Myocyte (in vitro differentiated cells): ENCODE data around the gene SDR42E2. TPM values are rescaled to one million over a fixed set of nuclear protein-coding genes. Genes with fewer than 3 reads are reported as not detected.
"Not testable (repeated sequence)": the region's sequence is repeated elsewhere in the genome, so short reads cannot be mapped to it uniquely, and the experiment has no call there.

ENCODE experiments used
- DNase-seq: peaks from one replicate; pipeline ENCODE4 v3.0.0-alpha.2; 2012; ENCODE audit warnings: low read depth
- total RNA-seq: library from RNA; depleted of rRNA; stranded (reverse); fragments of >200 nt; gene quantifications from 2 replicates; pipeline ENCODE4 v1.2.3, GENCODE V29; 2014

SDR42E2 gene
- total RNA-seq, 1 donor from 2014 or later: not detected

DNA sequence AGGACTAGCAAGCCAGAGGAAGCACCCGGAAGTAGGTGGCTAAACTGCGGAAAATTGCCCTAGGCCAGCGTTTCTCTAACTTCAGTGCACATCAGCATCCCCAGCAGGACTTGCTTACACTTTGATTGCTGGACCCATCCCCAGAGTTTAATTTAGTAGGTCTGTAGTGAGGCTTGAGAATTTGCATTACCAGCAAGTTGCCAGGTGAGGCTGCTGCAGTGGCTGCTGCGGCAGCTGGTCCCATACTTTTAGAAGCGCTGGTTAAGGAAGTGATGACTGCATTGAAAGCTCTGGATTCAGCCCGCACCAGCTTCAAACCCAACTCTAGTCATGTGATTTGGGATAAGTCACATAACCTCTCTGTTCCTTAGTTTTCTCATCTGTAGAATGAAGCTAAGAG, 48.0 kb downstream of the SDR42E2 start:
- no peak for DNase-seq

DNA sequence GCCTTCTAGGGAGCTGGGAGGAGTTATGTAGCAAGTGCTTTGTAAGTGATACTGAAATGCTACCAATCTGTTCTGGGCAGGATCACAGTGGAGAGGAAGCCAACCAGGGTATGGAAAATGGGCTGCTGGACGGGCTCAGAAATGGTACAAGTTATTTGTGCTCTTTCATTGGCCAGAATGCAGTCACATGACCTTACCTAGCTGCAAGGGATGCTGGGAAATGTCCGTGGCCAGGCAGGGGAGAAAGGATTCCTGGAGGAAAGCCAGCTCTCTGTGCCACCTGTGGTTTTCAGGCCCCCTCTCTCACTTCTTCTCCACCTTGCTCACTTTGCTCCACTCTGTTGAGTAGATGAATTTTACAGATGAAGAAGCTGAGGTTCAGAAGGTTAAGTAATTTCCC, 48.5 kb downstream of the SDR42E2 start:
- no peak for DNase-seq

DNA sequence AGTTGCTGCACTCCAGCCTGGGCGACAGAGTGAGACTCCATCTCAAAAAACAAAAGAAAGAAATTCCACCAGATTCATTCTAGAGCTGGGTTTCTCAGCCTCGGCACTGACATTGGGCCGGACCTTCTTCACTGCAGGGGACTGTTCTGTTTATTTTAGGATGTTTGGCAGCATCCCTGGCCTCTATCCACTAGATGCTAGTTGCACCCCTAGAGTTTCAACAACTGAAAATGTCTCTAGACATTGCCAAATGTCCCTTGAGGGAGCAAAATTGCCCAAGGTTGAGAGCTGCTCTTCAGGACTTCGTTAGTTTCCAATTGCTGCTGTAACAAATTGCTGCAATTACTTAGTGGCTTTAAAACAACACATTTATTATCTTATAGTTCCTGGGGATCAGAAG, 50.9 kb downstream of the SDR42E2 start:
- DNase-seq: no peak

DNA sequence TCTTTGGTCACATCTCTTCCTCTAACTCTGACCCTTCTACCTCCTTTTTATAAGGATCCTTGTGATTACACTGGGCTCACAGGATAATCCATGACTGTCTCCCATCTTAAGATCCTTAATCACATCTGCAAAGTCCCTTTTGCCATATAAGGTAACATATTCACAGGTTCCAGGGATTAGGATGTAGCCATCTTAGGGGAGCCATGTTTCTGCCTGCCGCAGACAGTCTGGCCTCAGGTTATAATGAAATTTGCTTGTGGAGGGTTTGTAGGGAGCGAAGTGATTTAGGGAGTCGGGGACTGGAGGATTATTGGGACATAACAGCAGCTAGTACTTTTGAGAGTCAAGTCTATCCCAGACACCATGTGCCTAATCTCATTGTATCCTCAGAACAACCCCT, 51.5 kb downstream of the SDR42E2 start:
- DNase-seq: no peak

DNA sequence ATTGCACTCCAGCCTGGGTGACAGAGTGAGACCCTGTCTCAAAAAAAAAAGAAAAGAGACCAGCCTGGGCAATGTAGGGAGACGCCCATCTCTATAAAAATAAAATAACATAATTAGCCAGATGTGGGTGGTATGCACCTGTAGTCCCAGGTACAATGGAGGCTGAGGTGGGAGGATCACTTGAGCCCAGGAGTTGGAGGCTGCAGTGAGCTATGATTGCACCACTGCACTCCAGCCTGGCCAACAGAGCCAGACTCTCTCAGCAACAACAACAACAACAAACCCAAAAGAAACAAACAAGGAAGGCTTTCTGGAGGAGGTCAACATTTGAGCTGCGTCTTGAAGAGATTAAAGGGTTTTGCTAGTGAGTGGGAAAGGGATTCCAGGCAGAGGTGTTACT, 52.1 kb downstream of the SDR42E2 start:
- no peak for DNase-seq

DNA sequence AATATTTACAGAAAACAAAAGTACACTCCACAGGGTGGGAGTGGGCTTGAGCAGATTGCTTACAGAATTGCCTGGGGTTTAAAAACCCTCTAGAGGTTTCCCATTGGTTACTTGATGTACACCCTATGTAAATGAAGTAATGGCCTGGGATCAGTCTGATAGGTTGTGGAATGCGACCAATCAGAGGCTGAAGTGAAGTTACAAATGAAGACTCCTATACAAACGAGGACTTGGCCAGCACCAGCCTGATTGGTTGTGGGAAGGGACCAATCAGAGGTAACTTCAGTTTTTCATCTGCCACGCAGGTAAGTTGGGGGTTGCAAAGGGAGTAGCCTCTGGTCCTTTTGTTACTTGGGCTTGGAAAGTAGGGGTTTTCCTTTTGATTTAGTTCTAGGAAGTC, 52.6 kb downstream of the SDR42E2 start:
- no peak for DNase-seq

DNA sequence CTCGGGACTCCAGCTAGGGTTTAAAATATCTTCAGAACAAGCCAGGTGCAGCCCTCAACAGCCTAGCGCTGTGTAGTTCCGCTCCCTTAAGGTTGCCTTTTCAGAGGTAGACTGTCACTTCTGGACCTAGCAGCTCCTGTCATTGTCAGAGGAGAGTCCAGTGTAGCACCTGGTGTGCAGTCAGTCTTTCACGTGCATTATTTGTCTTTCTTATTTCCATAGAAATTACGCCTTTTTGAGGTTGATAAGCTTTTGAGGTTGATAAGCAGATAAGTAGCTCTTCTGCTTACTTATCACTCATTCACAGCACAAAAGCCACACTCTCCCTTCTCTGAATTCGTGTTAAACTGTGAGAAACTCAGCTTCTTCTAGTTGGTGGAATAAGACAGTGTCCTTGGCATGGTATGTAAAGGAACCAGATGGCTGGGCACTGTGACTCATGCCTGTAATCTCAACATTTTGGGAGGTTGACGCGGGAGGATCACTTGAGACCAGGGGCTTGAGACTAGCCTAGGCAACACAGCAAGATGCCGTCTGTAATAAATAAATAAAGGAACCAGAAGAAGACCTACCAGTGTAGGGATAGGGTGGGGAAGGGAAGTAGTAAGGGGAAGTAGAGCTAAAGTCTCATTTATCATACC, 54.0 kb downstream of the SDR42E2 start:
- peak; percentile 31 for DNase-seq

DNA sequence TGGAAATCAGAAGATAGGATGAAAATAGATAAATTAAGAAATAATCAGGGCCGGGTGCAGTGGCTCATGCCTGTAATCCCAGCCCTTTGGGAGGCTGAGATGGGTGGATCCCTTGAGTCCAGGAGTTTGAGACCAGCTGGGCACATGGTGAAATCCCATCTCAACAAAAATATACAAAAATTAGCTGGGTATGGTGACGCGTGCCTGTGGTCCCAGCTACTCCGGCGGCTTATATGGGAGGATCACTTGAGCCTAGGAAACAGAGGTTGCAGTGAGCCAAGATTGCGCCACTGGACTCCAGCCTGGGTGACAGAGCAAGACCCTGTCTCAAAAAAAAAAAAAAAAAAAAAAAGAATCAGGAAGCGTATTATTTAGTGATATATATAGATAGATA, 54.5 kb downstream of the SDR42E2 start:
- DNase-seq: not testable (repeated sequence)

DNA sequence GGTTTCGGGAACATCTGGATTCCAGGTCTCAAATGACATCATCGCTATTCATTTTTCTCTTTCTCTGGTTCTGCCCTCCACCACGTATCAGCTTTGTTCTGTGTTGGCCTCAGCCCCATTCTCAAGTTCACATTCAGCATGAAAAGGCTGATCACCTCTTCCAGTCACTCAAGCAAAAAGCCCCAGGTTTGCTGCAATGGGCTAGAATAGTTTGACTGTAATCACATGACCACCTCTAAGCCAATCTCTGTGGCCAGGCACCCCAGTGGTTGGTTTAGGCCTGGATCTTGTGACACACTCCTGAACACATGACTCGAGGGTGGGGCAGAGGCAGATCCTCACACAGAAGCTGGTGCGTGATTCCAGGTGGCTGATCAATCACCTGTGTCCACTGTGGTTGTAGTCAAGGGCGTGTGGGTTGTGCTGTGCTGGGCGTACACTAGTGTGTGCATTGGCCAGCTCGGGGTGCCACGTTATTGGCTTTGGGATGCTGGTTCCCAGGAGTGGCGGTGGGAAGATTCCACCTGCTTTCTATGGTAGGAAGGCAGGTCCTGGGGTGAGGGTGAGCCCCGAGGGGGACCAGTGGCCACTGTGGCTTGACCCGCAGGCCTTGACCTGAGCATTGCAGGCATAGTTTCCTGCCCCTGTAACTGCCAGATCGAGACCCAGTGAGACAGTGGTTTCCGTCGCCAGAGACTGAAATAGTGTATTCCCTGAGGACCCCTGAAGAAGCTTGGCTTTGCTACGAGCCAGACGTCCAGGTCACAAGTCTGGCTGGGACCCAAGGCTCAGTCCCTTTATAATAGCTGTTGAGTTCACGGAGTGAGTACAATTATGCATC, 55.8 kb downstream of the SDR42E2 start:
- peak; percentile 83 for DNase-seq

DNA sequence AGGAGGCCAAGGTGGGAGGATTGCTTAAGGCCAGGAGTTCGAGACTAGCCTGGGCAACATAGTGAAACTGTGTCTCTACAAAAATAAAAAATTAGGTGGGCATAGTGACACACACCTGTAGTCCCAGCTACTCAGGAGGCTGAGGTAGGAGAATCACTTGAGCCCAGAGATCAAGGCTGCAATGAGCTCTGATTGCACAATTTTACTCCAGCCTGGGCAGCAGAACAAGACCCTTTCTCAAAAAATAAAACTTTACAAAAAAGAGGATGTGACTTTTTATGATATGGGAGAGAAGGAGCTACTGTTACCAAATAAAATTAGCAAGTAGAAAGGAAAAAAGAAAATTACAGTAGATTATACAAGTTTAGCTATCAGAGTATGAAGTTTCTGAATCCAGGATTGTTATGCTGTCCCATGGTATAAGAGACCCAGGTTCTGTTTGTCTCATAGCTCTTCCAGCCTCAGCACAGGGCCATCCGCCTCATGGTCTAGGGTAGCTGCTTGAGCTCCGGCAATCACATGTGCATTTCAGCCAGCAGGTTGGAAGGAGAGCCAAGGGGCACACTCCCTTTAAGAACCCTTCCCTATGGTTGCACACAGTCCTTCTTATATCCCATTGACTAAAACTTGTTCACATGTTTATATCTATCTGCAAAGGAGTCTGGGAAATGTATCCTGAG, 57.2 kb downstream of the SDR42E2 start:
- DNase-seq: no peak

DNA sequence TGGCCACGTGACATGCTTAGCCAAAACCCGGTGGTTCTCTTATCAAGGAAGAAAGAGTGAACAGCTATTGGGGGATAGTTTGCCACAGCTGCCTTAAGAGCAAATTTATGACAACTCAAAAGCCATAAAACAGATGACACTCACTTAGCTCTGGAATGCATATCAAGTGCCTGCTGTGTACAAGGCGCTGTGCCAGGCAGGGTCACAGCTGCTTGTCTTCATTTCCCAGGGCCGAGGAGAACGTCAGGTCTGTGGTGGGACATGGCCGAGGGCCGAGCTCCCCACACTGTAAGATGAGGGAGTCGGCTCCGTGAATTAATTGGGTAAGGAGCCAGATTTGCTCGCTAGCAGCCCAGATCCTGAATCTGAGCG, 57.7 kb downstream of the SDR42E2 start:
- peak; percentile 98 for DNase-seq

DNA sequence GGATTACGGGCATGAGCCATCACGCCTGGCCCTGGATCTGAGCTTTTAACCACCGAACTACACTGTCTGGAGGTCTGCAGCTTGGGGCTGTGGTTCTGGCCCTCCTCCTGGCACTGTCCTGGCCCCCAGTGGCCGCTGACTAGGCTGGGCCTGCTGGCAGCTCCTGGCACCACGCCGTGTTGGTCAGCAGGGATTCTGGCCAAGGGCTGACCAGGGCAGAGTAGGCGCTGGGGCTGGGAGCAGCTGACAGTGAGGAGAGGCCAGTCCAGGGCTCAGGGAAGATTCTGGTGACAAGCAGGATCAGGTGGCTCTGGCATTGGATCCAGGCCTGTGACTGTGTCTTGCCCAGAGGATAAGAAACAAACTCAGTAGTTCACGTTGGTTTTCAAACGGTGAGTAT, 58.4 kb downstream of the SDR42E2 start:
- DNase-seq: peak; percentile 98

DNA sequence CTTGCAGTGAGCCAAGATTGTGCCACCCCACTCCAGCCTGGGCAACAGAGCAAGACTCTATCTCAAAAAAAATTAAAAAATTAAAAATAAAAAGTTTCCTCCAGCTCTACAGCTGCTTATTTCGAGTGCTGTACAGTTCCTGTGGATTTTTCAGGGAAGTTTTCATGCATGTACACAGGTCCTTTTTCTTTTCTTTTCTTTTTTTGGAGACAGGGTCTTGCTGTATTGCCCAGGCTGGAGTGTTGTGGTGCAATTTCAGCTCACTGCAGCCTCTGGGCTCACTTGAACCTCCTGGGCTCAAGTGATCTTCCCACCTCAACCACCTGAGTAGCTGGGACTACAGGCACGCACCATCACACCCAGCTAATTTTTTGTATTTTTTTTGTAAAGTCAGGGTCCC, 59.7 kb downstream of the SDR42E2 start:
- no peak for DNase-seq

DNA sequence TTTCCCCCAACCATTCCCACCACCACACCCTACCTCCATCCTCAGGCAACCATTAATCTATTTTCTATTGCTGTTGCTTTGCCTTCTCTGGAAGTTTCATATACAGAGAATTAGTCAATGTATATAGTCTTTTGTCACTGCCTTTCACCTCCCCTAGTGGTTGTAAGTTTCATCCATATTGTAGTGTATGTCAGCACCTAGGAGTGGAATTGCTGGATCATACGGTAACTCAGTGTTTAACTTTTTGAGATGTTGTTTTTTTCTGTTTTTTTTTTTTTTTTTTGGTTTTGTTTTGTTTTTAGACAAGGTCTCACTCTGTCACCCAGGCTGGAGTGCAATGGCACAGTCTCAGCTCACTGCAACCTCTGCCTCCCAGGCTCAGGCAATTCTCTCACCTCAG, 60.7 kb downstream of the SDR42E2 start:
- no peak for DNase-seq

DNA sequence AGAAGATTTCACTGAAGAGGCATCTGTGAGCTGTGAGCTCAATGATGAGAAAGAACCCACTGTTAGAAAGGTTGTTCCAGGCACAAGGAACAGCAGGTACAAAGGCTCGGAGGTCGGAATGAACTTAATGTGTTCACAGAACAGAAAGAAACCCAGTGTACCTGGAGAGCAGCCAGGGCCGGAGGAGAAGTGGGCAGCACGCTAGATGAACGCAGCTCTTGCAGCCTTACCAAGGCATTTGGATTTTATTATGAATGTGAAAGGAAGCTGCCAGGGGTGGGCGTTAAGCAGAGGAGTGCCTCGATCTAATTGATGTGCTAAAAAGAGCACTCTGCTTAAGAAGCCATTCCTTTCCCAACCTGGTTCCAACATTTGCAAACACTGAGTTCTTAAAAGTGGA, 62.8 kb downstream of the SDR42E2 start:
- DNase-seq: no peak

DNA sequence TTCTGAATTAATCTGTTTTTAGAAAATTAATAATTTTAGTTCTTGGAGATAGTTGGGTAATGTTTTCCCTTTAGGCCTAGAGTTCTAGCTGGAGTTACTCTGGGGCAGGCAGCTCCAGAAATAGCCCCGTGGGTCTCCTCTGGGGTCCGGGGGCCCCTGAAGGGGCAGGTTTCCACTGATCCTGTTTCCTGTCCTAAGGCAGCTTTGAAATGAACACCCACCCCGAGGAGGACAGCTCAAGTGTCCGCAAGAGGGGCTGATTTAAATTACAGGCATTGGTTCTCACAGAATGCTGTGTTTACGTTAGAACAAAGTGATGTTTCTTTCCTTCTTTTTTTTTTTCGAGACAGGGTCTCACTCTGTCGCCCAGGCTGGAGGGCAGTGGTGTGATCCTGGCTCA, 67.6 kb downstream of the SDR42E2 start:
- no peak for DNase-seq

DNA sequence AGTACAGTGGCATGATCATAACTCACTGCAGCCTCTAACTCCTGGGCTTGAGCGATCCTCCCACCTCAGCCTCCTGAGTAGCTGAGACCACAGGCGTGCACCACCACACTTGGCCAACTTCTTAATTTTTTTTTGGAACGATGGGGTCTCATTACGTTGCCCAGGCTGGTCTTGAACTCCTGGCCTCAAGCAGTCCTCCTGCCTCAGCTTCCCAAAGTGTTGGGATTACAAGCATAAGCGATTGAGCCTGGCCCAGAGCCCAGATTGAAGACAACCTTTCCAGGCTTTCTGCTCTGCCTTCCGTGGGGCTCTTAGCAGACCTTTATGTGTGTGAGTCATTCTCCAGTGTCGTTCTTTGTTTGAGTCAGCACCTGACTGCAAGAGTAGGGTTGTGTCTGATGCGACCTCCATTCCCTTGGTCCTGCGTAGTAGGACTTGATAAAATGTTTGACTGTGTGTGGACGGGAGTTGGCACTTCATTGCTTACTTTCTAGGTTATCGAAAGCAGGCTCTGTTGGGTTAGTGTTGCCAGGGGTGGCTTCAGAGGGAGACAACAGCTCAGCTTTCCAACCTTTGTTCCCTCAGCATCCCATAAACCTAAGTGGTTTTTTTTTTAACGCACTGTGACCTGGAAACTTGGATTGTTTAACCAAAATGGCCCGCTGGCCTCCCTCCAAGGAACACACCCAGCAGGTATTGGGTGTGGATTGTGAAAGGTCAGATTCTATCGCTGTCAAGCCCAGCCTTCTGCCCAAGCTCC, 70.2 kb downstream of the SDR42E2 start:
- DNase-seq: no peak

DNA sequence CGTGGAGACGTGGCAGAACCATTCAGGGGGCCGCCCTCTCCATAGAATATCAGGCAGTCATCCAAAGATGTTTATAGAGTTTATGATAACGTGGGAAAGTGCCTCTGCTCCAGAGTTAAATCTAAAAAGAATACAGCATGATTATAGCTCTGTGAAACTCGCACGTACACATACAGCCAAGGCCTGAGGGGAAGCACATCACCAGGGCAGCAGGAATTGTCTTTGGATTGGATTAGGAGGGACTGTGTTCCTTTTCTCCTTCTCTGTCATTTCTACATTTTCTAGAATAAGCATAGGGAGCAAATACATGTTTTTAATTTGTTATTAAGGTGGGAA, 70.7 kb downstream of the SDR42E2 start:
- DNase-seq: no peak

DNA sequence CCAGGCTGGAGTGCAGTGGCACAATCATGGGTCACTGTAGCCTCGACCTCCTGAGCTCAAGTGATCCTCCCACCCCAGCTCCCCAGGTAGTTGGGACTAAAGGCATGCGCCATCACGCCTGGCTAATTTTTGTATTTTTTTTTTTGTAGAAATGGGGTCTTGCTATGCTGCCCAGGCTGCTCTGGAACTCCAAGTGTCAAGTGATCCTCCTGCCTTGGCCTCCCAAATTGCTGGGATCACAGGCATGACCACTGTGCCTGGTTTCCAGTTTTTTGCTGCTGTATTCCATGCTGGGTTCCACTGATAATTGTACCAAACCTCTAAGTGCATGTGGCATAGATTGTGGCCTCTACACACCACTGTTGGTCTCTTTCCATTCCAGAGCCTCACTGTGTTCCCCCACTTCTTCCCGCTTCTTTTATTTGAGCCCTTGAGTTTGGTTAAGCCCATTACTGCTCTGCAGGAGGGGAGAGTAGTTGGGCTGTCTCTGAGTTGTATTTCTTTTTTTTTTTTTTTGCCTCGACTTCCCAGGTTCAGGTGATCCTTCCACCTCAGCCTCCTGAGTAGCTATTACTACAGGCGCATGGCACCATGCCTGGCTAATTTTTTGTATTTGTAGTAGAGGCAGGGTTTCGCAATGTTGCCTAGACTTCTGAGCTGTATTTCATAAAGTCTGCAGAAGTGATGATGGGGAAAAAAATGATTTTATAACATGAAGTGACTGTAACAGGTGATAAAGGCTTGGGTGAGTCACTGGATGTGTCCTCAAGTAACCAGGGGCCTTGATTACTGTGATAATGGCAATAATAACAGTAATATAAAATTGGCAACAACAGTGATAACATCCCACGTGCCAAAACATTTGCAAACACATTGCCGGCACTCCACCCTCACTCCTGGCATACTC, 73.8 kb downstream of the SDR42E2 start:
- DNase-seq: peak; percentile 62

DNA sequence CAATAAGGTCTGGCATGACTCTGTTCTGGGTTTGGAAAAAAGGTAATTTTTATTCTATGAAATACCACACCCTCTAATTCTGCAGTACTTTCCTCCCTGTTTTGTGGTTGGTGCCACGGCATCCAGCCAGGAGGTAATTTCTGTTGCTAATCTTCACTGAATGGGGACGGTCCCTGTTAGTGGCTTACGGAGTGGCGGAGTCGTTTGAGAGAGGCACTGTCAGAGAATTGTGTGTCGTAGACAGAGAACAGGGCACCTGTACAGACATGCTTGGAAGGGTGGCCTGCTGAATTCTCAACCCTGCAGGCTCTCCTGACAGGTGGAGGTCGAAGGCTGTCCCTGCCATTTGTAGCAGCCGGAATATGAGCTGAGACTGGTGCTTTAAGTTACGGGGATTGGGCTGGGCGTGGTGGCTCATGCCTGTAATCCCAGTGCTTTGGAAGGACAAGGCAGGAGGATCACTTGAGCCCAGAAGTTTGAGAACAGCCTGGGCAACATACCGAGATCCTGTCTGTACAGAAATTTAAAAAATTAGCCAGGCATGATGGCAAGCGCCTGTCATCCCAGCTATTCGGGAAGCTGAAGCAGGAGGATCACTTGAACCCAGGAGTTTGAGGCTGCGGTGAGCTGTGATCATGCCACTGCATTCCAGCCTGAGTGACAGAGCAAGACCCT, 77.0 kb downstream of the SDR42E2 start:
- no peak for DNase-seq
